HEK293 (cell line): Measurements from ENCODE around the gene HHIP.

Source experiments
- CTCF ChIP-seq: fragments of 450-650 bp; formaldehyde crosslinking; IDR thresholded peaks from 2 replicates; pipeline ENCODE4 v1.5.1; 2016; ENCODE audit warnings: missing biosample characterization, missing genetic modification characterization
- PRDM10 ChIP-seq: fragments of 450-650 bp; formaldehyde crosslinking; IDR thresholded peaks from 2 replicates; pipeline ENCODE4 v1.5.1; 2016; ENCODE audit warnings: missing biosample characterization, missing genetic modification characterization
- SP7 ChIP-seq: fragments of 450-650 bp; formaldehyde crosslinking; IDR thresholded peaks from 2 replicates; pipeline ENCODE4 v1.5.1; 2016; ENCODE audit warnings: missing biosample characterization, missing genetic modification characterization
- ZBTB21 ChIP-seq: fragments of 450-650 bp; formaldehyde crosslinking; IDR thresholded peaks from 2 replicates; pipeline ENCODE4 v1.5.1; 2017; ENCODE audit warnings: missing biosample characterization, missing genetic modification characterization
- ZNF37A ChIP-seq: fragments of 450-650 bp; IDR thresholded peaks from 2 replicates; pipeline ENCODE4 v1.5.1; 2018; ENCODE audit warnings: missing biosample characterization, missing genetic modification characterization
- ZNF518A ChIP-seq: fragments of 450-650 bp; formaldehyde crosslinking; conservative IDR thresholded peaks from 2 replicates; pipeline ENCODE4 v1.5.1; 2016; ENCODE audit warnings: low read depth, missing biosample characterization, missing genetic modification characterization
- ZSCAN23 ChIP-seq: fragments of 450-650 bp; formaldehyde crosslinking; IDR thresholded peaks from 2 replicates; pipeline ENCODE4 v1.5.1; 2016; ENCODE audit warnings: missing biosample characterization, missing genetic modification characterization
- TF ChIP-seq, protein P1 (sequence below): fragments of 450-650 bp; formaldehyde crosslinking; IDR thresholded peaks from 2 replicates; pipeline ENCODE4 v1.5.1; 2016; ENCODE audit warnings: missing biosample characterization, missing genetic modification characterization, borderline replicate concordance
- TF ChIP-seq, protein P2 (sequence below): IDR thresholded peaks from 2 replicates; pipeline ENCODE4 v1.6.1; 2011; ENCODE audit warnings: mild to moderate bottlenecking, low read depth, low read length, borderline replicate concordance

- TF ChIP-seq PRDM10 (tag by site-specific recombination) (peak; percentile 50; the same call in 1 of the 2 replicates), SP7 (tag by site-specific recombination) (no peak), ZSCAN23 (tag by site-specific recombination) (no peak), CTCF (tag by site-specific recombination) (no peak), ZBTB21 (no peak), ZNF518A (tag by site-specific recombination) (no peak), ZNF37A (no peak)
- TF ChIP-seq, protein P1, sequence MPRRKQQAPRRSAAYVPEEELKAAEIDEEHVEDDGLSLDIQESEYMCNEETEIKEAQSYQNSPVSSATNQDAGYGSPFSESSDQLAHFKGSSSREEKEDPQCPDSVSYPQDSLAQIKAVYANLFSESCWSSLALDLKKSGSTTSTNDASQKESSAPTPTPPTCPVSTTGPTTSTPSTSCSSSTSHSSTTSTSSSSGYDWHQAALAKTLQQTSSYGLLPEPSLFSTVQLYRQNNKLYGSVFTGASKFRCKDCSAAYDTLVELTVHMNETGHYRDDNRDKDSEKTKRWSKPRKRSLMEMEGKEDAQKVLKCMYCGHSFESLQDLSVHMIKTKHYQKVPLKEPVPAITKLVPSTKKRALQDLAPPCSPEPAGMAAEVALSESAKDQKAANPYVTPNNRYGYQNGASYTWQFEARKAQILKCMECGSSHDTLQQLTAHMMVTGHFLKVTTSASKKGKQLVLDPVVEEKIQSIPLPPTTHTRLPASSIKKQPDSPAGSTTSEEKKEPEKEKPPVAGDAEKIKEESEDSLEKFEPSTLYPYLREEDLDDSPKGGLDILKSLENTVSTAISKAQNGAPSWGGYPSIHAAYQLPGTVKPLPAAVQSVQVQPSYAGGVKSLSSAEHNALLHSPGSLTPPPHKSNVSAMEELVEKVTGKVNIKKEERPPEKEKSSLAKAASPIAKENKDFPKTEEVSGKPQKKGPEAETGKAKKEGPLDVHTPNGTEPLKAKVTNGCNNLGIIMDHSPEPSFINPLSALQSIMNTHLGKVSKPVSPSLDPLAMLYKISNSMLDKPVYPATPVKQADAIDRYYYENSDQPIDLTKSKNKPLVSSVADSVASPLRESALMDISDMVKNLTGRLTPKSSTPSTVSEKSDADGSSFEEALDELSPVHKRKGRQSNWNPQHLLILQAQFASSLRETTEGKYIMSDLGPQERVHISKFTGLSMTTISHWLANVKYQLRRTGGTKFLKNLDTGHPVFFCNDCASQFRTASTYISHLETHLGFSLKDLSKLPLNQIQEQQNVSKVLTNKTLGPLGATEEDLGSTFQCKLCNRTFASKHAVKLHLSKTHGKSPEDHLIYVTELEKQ (tag by site-specific recombination) = no peak
- TF ChIP-seq, protein P2, sequence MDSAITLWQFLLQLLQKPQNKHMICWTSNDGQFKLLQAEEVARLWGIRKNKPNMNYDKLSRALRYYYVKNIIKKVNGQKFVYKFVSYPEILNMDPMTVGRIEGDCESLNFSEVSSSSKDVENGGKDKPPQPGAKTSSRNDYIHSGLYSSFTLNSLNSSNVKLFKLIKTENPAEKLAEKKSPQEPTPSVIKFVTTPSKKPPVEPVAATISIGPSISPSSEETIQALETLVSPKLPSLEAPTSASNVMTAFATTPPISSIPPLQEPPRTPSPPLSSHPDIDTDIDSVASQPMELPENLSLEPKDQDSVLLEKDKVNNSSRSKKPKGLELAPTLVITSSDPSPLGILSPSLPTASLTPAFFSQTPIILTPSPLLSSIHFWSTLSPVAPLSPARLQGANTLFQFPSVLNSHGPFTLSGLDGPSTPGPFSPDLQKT = no peak
Measured at GRCh38 chr4:144648042-144648441, 2.1 kb downstream of the HHIP start.
